NCI-H2227 treated with DMSO at 0.1 percent for 48 hours (cell line): ENCODE results near the gene ZNF48.
A peak's percentile ranks its signal among the peaks of the same experiment; 100 is the strongest.
"Not testable (repeated sequence)": the region's sequence is repeated elsewhere in the genome, so short reads cannot be mapped to it uniquely, and the experiment has no call there.

ENCODE experiments used
- DNase-seq: peaks from one replicate; lab custom pipeline; 2025; lab: John Stamatoyannopoulos, UW

The ZNF48 gene

DNA sequence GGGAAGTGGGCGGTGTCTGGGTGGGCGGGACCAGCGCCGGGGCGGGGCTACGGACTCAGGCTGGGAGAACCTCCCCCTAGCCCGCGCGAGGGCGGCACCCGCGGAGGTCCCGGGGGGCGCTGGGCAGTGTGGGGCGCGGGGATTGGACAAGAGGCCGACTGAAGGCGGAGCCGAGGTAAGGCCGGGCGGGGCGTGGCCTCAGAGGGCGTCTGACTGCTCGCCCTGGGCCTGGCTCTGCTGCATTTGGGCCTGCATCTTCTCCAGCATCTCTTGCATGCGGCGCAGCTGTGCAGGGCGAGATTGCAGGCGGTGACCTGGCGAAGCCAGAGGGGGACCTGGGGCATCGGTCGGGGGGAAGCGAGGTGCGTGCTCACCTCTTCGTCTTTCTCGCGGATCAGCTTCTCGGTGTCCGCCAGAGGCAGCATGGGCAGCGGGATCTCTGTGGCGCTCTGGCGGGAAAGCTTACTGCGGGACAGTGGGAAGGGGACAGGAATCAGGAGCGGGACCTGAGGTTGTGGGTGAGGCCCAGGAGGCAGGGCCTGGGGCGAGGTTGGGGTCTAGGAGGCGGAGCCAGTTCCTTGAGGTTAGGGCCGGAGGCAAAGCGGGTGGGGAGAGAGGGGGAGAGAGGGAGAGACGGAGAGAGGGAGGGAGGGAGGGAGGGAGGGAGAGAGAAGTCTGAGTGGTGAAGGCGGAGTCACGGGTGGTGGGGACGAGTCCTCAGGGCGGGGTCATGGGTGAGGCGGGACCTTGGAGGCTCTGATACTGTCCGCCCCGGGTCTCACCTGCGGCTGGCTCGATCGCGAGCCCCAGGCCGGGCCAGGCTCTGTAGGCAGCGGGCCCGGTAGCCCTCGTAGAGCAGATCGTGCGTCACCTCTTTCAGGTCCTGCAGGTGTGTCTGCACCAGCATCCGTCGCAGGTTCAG lies 16.7 kb upstream of the ZNF48 start:
- peak; percentile 98 for DNase-seq

DNA sequence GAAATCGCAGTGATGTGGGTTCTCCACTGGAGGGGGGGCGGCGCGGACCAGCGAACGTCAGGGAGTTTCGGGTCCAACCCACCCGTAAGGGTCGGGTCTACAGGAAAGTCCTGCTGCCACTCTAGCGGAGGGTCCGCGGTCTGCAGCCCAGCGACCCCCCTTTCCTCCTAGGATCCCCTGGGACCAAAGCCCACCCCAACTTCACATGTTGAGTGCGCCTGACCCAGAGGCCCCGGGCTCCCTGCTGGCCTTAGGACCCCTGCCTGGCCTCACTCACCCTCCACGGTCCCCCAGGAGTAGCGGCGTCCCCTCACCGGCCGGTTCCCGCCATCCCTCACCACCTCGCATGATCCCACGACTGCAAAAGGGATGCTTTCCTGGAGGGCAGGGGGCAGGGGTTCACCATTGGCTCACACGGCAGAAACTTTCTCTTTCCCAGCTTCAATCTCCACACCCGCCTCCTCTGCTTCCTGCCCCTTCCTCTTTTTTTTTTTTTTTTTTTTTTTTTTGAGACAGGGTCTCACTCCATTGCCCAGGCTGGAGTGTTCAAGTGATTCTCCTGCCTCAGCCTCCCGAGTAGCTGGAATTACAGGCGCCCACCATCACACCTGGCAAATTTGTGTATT lies 15.9 kb upstream of the ZNF48 start:
- no peak for DNase-seq

DNA sequence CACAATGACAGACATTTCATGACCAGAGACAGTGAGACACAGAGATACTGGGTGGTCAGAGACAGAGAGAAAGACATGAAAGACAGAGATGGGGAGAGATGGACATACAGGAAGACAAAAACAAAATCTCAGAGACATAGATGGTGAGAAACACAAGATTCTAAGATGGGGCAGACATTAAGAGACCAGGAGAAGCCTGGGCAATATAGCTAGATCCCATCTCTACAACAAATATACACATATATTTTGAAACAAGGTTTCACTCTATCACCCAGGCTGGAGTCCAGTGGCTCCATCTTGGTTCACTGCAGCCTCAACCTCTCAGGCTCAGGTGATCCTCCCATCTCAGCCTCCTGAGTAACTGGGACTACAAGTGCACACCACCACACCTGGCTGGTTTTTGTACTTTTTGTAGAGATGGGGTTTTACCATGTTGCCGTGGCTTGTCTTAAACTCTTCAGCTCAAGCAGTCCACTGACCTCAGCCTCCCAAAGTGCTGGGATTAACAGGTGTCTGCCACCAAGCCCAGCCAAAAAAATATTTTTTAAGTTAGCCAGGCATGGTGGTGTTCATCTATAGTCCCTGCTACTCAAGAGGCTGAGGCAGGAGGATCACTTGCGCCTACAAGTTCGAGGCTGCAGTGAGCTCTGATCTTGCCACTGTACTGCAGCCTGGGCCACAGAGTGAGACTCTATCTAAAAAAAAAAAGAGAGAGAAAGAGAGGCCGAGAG lies 15.0 kb upstream of the ZNF48 start:
- no peak for DNase-seq

DNA sequence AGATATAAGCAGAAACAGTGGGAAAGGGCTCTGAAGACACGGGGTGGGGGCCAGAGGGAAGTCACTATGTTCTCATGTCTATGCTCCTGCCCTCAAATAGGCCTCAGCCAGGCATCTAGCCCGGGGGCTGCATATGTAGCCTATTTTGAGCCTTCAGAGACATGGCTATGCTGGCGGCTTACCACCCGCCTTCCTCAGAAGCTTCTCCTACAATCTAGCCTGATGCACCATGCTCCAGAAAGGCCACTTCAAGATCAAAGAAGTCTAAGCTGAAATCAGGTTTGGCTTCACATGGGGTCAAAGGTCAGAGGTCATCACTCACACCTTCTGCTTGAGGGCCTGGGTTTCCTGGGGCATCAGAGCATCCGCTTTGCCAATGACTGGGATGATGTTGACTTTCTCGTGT lies 14.4 kb upstream of the ZNF48 start:
- no peak for DNase-seq

DNA sequence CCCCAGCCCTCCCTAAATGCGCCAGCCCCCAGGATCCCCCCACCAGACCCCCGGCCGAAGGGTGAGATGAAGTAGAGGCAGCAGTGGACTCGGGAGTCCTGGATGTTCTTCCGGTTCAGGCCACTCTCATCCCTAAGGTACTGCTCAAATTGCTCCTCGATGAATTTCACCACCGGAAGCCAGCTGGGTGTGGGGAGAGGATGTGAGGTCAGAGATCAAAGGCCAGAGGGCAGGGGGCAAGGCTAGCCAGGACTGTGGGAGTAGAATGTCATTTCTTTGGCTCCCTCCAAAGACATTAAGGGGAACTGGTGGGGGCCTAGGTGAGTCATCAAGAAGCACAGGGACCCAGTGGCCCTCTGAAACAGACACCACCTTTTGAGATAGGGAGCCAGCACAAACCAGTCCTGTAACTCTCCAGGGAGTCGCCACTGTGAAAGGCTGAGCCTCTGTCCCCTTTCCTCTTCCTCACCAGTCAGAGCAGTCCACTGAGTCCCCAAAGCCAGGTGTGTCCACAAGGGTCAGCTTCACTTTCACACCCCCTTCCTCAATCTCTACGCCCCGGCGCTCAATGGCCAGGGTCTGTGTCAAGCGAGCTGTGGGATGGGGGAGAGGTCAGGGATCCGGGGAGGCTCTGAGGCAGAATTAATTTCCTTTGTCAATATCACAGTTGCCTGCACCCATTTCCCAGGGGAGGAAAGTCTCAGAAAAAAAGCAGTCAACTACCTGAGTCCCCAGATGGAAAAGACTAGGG lies 13.8 kb upstream of the ZNF48 start:
- DNase-seq, result no peak

DNA sequence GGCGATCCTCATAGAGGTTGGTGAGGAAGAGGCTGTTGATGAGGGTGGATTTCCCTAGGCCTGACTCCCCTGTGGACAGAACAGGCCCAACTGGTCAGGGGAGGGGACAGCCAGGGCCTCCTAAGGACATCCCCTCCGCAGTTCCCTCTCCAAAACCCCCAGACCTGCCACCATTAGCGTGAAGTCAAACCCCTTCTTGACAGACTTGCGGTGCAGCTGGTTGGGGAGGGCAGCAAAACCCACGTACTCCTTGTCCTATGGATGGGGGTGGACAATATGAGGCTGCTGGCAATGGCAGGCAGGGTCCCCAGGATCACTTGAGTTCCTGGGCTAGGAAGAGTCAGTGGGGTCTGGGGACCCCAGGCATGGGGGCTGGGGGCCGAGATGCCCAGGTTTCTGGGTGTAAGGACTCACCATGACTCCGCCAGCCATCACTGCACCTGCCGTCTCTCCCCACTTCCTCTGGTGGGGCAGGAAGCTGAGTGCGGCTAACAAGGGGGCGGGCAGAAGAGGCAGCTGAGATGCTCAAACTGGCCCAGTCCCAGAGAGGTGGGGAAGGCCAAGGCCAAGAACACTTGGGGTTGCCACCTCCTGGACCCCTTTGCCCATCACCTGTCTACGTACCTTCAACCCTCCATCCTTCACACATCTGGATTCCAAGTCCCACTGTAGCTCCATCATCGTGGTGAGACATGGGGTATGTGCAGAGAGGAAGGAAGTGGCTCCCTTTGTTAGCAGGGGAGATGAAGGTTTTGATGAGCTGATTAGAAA lies 12.9 kb upstream of the ZNF48 start, which contains the start of gene SEPTIN1:
SEPTIN1 (minus strand) TSS at position 451 of the 771 bp plus-strand sequence; CDS start at position 432, 19 bp downstream.
- DNase-seq, result no peak

DNA sequence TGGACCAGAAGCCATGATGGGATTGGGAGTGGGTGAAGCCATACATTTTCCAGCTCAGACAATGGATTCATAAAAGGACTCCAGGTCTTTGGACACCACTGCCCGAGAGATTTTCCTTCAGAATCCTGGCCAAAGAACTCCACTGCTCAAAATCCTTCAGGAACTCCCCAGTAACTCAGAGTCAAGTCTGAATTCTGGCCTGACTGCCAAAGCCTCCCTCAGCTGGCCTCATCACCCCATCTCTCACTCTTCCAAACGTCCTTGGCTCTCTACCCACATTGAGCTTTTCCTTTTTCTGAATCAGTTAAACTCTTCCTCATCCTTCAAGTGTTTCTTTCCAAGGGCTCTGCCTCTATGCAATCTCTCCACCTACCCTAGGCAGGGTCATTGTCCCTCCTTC lies 11.7 kb upstream of the ZNF48 start:
- no peak for DNase-seq

DNA sequence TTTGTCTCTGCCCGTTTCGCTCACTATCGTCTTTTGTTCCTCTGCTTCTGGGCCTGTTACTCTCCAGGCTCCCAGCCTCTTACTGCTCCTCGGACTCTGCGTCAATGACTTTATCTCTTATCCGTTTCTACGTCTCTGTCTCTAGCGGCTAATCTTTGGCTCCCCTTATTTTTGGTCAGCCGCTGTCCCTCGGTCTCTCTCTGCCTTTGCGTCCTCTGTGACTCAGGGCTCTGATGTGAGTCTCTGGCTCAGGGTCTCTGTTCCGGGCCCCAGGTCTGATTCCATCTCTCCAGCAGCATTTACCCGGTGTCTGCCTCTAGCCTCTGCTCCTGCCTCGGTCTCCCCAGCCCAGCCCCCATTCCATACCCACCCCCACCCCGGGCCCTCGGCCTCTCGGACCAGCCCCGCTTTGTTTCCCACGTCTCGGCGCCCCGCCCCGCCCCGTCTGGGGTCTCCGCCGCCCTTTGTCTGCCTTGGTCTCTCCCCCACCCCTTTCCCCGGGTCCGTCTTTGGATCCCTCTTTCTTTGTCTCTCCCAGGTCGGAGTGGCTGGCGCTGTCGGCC lies 547 bp upstream of the ZNF48 start:
- DNase-seq, result peak; percentile 80

DNA sequence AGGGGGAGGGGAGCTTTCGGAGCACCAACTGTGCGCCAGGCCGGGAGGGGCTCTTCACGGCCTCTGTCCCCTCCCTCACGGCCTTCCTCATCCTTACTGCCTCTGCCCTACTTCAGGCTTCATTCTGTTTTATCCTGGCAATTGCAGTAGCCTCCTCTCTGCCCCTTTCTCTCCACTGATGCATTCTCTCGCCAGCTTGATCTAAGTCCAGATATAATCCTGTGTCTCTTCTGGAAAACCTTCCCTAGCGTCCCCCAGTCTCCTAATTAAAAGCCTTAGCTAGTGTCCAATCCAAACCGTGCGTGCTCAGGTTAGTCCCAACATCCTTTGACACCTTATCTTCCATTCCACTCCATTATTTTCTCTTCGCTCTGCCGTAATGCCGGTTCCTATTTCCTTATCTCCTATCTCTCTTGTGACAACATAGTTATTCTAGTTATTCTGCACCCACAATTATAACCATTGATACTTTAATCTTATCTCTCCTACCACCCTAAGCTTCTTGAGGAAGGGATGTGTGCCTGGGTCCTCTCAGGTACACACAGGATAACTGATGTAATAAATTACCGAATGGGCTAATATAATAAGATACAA lies 869 bp downstream of the ZNF48 start:
- DNase-seq, result peak; percentile 21

DNA sequence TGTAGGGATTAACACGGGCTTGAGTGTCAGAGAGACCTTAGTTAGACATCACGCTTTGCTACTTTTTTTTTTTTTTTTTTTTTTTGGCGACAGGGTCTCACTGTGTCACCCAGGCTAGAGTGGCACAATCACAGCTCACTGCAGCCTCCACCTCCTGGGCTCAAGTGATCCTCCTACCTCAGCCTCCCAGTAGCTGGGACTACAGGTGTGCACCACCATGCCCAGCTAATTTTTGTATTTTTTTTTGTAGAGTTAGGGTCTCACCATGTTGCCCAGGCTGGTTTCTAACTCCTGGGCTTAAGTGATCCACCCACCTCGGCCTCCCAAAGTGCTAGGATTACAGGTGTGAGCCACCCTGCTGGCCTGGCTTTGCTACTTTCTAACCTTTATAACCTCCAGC lies 1.4 kb downstream of the ZNF48 start:
- not testable (repeated sequence) for DNase-seq

DNA sequence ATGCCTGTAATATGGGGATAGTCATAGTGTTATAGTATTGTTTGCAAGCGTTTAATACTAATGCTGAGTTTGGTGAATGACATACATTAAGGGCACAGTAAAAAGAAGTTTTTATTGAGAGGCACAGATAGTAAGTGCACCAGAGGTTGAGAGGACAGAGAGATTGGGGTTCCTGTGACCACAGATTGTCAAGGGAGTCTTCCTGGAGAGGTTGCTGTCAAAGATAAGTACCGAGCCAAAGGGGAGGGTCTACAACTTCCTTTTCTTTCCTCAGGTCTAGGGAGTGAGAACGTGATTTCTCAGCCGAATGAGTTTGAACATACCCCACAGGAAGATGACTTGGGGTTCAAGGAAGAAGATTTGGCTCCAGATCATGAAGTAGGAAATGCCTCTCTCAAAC lies 1.8 kb downstream of the ZNF48 start:
- no peak for DNase-seq

DNA sequence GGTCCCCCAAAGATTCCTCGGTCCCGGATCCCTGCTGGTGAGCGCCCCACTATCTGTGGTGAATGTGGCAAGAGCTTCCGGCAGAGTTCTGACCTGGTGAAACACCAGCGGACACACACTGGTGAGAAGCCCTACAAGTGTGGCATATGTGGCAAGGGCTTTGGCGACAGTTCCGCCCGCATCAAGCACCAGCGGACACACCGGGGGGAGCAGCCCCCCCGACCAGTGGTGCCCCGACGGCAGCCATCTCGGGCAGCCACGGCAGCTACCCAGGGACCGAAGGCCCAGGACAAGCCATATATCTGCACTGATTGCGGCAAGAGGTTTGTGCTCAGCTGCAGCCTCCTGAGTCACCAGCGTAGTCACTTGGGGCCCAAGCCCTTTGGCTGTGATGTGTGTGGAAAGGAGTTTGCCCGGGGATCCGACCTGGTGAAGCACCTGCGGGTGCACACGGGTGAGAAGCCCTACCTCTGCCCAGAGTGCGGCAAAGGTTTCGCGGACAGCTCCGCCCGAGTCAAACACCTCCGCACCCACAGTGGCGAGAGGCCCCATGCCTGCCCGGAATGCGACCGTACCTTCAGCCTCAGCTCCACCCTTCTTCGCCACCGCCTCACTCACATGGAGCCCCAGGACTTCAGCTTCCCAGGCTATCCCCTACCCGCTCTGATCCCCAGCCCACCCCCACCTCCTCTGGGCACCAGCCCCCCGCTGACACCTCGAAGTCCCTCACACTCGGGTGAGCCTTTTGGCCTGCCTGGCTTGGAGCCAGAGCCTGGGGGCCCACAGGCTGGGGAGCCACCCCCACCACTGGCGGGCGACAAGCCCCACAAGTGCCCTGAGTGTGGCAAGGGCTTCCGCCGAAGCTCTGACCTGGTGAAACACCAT lies 2.8 kb downstream of the ZNF48 start:
- no peak for DNase-seq

DNA sequence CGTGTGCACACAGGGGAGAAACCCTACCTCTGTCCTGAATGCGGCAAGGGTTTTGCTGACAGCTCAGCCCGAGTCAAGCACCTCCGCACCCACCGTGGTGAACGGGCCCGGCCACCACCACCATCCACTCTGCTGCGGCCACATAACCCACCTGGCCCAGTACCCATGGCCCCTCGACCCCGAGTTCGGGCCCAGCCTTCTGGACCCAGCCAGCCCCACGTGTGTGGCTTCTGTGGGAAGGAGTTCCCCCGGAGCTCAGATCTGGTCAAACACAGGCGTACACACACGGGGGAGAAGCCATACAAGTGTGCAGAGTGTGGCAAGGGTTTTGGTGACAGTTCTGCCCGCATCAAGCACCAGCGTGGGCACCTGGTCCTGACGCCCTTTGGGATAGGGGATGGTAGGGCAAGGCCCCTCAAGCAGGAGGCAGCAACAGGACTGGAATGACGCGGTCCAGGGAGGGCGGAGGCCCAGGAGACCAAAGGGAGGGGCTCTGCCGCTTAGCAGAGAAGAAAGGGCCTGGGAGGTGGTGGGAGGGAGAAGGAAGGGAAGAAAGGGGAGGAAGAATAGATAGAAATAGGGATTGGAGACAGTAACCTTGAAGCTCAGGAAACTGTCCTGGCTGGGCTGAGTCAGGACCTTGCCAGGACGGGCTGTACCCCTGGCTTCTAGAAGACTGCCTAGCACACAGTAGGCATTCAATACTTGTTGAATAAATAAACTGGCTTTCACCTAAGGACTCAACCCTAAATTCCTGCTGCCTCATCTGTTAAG lies 3.6 kb downstream of the ZNF48 start:
- DNase-seq, result peak; percentile 3

DNA sequence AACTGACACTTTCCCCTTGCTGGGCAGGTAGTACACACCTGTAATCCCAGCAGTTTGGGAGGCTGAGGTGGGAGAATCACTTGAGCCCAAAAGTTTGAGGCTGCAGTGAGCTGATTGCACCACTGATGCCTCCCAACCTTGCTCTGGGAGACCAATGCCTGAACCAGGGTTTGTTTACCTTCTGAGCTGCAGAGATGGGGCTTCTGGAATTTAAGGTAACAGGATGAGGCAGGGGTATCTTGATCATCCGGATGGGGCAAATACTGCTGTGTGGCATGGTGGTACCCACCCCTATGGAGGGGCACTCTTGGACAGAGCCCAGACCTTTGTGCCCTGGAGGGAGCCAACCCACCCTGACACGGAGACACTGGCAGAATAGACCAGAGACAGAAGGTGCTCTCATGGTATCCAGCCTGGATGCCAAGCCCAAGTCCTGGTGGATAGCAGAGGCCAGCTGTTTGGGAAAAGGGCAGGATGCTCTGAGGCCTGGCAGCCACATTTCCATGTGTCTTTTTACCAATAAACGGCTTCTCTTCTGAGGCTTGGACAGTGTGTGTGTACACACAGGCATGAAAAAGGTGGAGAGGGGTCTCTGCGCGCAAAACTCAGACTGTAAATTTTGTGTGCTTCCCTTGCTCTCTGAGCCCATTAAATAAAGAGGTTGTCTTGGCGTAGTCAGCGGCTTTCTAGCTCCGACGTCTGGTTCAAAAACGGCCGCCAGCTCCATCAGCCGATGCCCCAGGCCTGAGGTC lies 4.4 kb downstream of the ZNF48 start:
- no peak for DNase-seq

DNA sequence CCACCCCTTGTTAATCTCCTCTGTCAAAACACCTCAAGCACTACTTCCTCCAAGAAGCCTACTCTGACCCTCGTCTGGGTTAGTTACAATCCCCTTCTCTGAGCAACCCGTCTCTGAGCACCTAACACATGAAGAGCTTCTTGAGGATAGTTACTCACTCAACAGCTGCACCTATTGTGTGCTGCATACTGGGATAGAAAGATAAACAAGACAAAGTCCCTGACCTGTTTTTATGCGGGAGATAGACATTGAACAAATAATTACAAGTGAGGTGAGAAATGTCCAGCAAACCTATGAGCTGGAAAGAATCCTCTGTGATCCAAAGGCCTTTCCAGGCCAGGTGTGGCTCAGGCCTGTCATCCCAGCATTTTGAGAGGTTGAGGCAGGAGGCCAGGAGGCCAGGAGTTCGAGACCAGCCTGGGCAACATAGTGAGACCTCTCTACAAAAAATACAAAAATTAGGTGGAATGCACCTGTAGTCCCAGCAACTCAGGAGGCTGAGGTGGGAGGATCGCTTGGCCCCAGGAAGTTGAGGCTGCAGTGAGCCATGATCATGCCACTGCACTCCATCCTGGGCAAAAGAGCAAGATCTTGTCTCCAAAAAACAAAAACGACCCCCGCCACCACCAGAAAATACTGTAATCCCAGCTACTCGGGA lies 6.7 kb downstream of the ZNF48 start:
- DNase-seq, result no peak

DNA sequence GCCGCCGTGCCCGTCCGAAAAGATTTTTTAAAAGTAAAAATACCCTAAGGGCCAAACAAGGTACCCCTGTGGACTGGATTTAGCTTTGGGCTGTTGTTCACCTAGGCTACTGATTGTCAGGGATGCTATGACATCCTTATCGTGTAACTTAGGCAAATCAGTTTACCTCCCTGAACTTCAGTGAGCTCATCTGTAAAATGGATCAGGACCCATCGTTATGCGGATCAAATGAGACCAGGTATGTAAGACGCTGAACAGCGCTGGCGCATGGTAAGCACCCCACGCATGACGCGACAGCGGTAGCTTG lies 11.5 kb downstream of the ZNF48 start:
- no peak for DNase-seq

DNA sequence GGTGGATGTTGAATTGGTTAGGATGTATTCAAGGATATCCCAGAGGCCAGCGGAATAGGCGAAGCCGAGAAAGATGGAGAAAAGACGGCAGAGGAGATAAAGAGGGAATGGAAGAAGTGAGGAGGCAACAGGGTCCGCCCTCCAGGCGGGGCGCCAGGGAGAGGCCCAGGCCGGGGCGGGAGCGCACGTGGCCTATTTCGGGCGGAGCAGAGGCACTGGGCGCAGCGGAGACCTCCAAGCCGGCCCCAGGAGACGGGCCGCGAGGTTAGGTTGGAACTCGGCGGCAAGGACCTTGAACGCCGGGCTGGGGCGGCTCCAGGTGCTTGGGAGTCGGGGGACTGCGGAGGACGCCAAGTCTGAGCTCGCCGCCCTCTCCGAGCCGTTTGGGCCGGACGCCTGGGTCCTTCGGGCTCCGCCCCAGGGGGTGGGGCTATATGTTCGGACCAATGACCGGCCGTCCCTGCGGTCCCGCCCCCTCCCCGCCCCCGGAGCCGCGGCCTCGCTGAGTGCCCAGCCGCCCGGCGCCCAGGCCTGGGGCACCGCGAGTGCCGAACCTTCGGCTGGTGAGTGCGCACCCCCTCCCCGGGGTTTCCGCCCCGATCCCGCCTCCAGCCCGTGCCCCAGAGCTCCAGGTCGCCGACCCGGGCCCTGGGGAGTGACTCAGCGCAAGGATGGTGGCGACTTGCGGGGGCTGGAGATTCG lies 12.0 kb downstream of the ZNF48 start, which contains the start of gene ZNF771:
ZNF771 (plus strand) TSS at position 505 of the 702 bp plus-strand sequence. CDS start 448 bp downstream, outside the sequence.
- peak; percentile 93 for DNase-seq
